Peyer's patch (tissue), 4 donors: ENCODE results near the gene TAF13. TPM values are rescaled to one million over a fixed set of nuclear protein-coding genes. Genes with fewer than 3 reads are reported as not detected.
"Not testable (repeated sequence)": the region's sequence is repeated elsewhere in the genome, so short reads cannot be mapped to it uniquely, and the experiment has no call there.

Experiments
- DNase-seq, 3 donors: peaks; one replicate each; pipeline ENCODE4 v3.0.0-alpha.2; 2017 to 2019
- H3K27ac ChIP-seq, 4 donors: fragments of 200-600 bp; sonication (generic); one replicate each; pipeline ENCODE4 v1.5.1; 2016 to 2019
- H3K27me3 ChIP-seq, 2 donors: fragments of 200-600 bp; sonication (generic); one replicate each; pipeline ENCODE4 v1.5.1; 2019
- H3K36me3 ChIP-seq, 3 donors: fragments of 200-600 bp; sonication (generic); one replicate each; pipeline ENCODE4 v1.5.1; 2016 to 2019
- H3K4me1 ChIP-seq, 4 donors: fragments of 200-600 bp; sonication (generic); one replicate each; pipeline ENCODE4 v1.5.1; 2016 to 2019
- H3K4me3 ChIP-seq, 4 donors: fragments of 200-600 bp; sonication (generic); 1 replicate in 3 of 4; 2 replicates in 1 of 4; pipeline ENCODE4 v1.5.1; 2016 to 2019; ENCODE audit warnings: mild to moderate bottlenecking in 1 of 4
- H3K9me3 ChIP-seq, 4 donors: fragments of 200-600 bp; sonication (generic); one replicate each; pipeline ENCODE4 v1.5.1; 2016 to 2019; ENCODE audit warnings: mild to moderate bottlenecking in 1 of 4
- CTCF ChIP-seq, 6 experiments: fragments of 450-650 bp in 4 of 6; fragments of 200-600 bp in 2 of 6; sonication (generic) in 1 of 6; IDR thresholded peaks; one replicate each; pipeline ENCODE4 v1.5.1; 2017 to 2019; ENCODE audit warnings: antibody characterized with exemption in 6 of 6, mild to moderate bottlenecking in 3 of 6, moderate library complexity in 1 of 6
- POLR2A ChIP-seq, 2 donors: fragments of 450-650 bp; IDR thresholded peaks; one replicate each; pipeline ENCODE4 v1.5.1; 2017; ENCODE audit warnings: antibody characterized with exemption in 2 of 2, mild to moderate bottlenecking in 2 of 2, moderate library complexity in 2 of 2
- total RNA-seq, 4 donors: library from RNA; depleted of rRNA; stranded (reverse); fragments of >200 nt; gene quantifications; one replicate each; pipeline ENCODE4 v1.1.0, GENCODE V29; 2016

The TAF13 gene
- total RNA-seq, 4 donors from 2014 or later, result 21.2 to 39.6 (median 22.8) TPM

DNA sequence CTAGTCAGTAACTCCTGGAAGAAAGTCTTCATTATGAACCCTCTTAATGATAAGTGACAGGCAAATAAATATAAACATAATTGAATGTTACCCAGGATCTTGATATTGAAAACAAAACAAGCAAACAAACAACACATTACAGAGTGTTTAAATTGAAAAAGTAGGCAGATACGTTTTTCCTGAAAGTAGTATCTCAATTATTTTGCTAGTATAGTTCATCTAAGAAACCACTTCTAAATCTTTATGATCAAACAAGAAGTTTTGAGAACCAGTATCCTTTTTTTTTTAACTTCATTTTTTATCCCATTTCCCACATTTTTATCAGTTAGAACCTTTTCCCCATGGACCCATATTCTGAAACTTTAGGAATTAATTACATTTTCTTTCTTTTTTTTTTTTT lies 30.2 kb downstream of the TAF13 start:
- Histone ChIP-seq H3K4me3 (no peak overlapping the region), H3K4me1 (peaks cover 0 to 11% (median under 1%) of the 10 kb centered on the region in 4 donors), H3K9me3 (no peaks in the 10 kb centered on the region), H3K27ac (no peak overlapping the region), H3K27me3 (no peaks in the 10 kb centered on the region), H3K36me3 (no peaks in the 10 kb centered on the region)
- TF ChIP-seq POLR2A (IDR thresholded peaks at IDR 0.05) (no peak), CTCF (IDR thresholded peaks at IDR 0.05) (no peak)
- no peak for DNase-seq

DNA sequence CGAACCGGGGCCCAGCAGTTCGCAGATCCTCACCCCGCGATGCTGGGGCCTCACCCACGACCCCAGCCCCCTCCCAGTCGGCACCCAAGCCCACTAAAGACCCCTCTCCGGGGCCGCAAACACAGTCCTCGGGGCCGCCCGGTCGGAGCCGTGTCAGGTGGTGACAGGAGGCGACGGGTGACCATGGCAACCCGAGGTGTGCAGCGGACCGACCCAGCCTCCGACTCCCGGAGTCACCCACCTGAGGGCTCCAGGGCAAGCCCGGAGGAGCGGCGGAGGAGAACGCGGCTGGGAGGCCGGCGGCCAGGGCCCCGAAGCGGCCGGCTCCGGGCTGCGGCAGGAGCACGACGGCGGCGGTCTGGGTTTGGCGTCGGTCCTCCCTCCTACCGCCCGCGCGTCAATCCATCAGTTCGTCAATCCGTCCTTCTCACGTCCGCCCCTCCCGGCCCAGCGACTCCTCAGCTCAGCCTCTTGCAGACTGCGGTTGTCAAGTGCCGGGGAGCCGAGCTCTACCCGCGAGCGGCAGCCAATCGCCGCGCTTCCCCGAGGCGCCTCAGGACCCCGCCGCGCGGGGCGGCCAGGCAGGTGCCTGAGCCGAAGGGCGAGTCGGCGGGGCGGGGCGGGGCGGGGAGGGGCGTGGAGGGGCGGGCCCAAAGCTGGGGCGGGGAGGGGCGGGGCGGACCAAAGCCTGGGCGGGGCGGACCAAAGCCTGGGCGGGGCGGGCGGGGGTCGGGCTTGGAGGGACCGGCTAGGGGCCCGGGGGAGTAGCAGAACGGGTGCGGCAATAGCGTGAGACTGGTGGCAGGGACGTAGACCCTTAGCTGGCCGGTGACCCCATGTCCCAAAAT lies 34.0 kb downstream of the TAF13 start, which contains the start of gene WDR47:
Gene WDR47, minus strand, starts transcription at position 482 of the 848 bp plus-strand sequence. CDS start 18,590 bp downstream, outside the sequence.
- Histone ChIP-seq H3K27ac (peak within 1 kb of the TSS; percentile 75 to 96 (median 86)), H3K27me3 (no peaks in the 10 kb centered on the region), H3K4me3 (peak within 1 kb of the TSS; percentile 67 to 95 (median 88)), H3K36me3 (no peaks in the 10 kb centered on the region), H3K9me3 (no peaks in the 10 kb centered on the region), H3K4me1 (peaks cover 0 to 17% (median 3%) of the 10 kb centered on the region in 4 donors)
- DNase-seq, result peak; percentile 96 to 99 (median 97)
- TF ChIP-seq POLR2A (IDR thresholded peaks at IDR 0.05), result peak; percentile 94 to 97
- TF ChIP-seq CTCF (IDR thresholded peaks at IDR 0.05), result peak in 1 of 6 experiments; percentile 6

DNA sequence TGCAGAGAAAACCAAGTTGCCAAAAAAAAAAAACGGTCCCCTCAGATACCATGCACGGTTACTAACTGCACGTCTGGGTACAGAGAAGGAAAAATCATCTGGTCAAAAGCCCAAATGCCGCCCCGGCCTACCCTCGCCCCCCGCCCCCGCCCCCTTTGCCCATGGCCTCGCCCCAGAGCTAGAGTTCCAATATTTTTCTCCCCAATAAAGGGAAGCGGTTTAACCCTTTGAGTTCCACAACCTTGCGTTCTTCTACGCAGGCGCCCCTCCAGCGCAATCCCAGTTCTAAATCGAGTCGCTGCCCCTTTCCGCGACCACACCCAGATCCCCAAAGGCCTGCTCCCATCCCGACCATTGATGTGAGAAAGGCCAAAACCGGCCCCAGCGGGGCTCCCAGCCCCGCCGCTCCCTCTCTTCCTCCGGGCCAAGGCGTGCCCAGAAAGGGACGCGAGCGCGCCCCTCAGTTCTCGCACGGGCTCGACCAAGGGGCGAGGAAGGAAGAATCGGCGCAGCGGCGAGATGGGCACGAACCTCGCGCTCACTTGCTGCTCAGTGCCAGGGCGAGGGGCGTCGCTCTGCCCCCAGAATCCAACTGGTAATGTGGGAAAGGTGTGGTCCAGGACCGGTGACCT lies 34.7 kb downstream of the TAF13 start:
- Histone ChIP-seq H3K36me3 (no peaks in the 10 kb centered on the region), H3K27ac (peak overlapping the region; percentile 75 to 96 (median 86)), H3K4me1 (peaks cover 0 to 17% (median 3%) of the 10 kb centered on the region in 4 donors), H3K9me3 (no peaks in the 10 kb centered on the region), H3K27me3 (no peaks in the 10 kb centered on the region), H3K4me3 (peak overlapping the region; percentile 67 to 95 (median 88))
- no peak for TF ChIP-seq CTCF (IDR thresholded peaks at IDR 0.05)
- no peak for TF ChIP-seq POLR2A (IDR thresholded peaks at IDR 0.05)
- peak in 1 of 3 donors; percentile 31 for DNase-seq

GRCh38 chr1:109040627-109040988 lies 35.2 kb downstream of the TAF13 start:
- H3K27ac ChIP-seq, result no peak overlapping the region
- peaks cover 0 to 17% (median 3%) of the 10 kb centered on the region in 4 donors for H3K4me1 ChIP-seq
- H3K27me3 ChIP-seq, result no peaks in the 10 kb centered on the region
- H3K36me3 ChIP-seq, result no peaks in the 10 kb centered on the region
- peak overlapping the region in 3 of 4 donors; percentile 67 to 89 (median 86) for H3K4me3 ChIP-seq
- no peaks in the 10 kb centered on the region for H3K9me3 ChIP-seq
- DNase-seq, result no peak
- TF ChIP-seq CTCF (IDR thresholded peaks at IDR 0.05) (no peak), POLR2A (IDR thresholded peaks at IDR 0.05) (no peak)

DNA sequence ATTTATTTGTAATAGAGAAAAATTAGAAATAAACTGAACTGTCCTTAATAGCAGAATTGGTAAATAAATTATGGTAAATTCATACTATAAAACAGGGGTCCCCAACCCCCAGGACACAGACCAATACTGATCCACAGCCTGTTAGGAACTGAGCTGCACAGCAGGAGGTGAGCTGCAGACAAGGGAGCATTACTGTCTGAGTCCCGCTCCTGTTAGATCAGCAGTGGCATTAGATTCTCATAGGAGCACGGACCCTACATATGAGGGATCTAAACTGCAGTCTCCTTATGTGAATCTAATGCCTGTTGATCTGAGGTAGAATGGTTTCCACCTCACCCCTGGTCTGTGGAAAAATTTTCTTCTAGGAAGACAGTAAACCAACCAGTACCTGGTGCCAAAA lies 41.4 kb downstream of the TAF13 start:
- H3K27me3 ChIP-seq, result no peaks in the 10 kb centered on the region
- H3K36me3 ChIP-seq, result no peaks in the 10 kb centered on the region
- no peaks in the 10 kb centered on the region for H3K4me1 ChIP-seq
- no peaks in the 10 kb centered on the region for H3K9me3 ChIP-seq
- DNase-seq, result no peak
- no peak for TF ChIP-seq POLR2A (IDR thresholded peaks at IDR 0.05)
- no peak for TF ChIP-seq CTCF (IDR thresholded peaks at IDR 0.05)
- H3K27ac ChIP-seq, result no peak overlapping the region
- H3K4me3 ChIP-seq, result no peak overlapping the region

GRCh38 chr1:109029493-109029892 lies 46.3 kb downstream of the TAF13 start:
- H3K9me3 ChIP-seq, H3K4me1 ChIP-seq, H3K4me3 ChIP-seq, H3K27ac ChIP-seq, H3K36me3 ChIP-seq, DNase-seq, H3K27me3 ChIP-seq: not testable (repeated sequence)
